GM10266 (cell line): ENCODE measurements around the gene GCNT1.
A peak's percentile ranks its signal among the peaks of the same experiment; 100 is the strongest.
"Not testable (repeated sequence)": the region's sequence is repeated elsewhere in the genome, so short reads cannot be mapped to it uniquely, and the experiment has no call there.

Experiments
- DNase-seq: peaks from one replicate; pipeline ENCODE4 v3.0.0; 2012; ENCODE audit errors: extremely low spot score
- CTCF ChIP-seq: IDR thresholded peaks from 2 replicates; pipeline ENCODE4 v1.5.1; 2012; ENCODE audit warnings: mild to moderate bottlenecking, low read depth; ENCODE audit not compliant: control insufficient read depth, insufficient read depth; ENCODE audit errors: missing control alignments

GCNT1 gene

GRCh38 chr9:76433406-76433805 lies 25.6 kb upstream of the GCNT1 start:
- TF ChIP-seq CTCF, result no peak
- DNase-seq, result no peak

- TF ChIP-seq CTCF, result no peak
- DNase-seq, result no peak
Measured at GRCh38 chr9:76433836-76434235, 25.1 kb upstream of the GCNT1 start.

GRCh38 chr9:76434897-76435296 lies 24.1 kb upstream of the GCNT1 start:
- DNase-seq, result not testable (repeated sequence)

GRCh38 chr9:76437017-76437699 lies 21.8 kb upstream of the GCNT1 start:
- not testable (repeated sequence) for DNase-seq

GRCh38 chr9:76438841-76439588 lies 20.0 kb upstream of the GCNT1 start:
- TF ChIP-seq CTCF, result no peak
- peak; percentile 39 for DNase-seq

GRCh38 chr9:76441551-76442322 lies 17.2 kb upstream of the GCNT1 start:
- no peak for TF ChIP-seq CTCF
- peak; percentile 34 for DNase-seq

GRCh38 chr9:76443887-76444286 lies 15.1 kb upstream of the GCNT1 start:
- DNase-seq, result no peak
- no peak for TF ChIP-seq CTCF
